Activated CD8-positive, alpha-beta memory T cell treated with anti-CD3 and anti-CD28 coated beads for 48 hours (primary cell): Measurements from ENCODE around the gene DBP.
"Not testable (repeated sequence)": the region's sequence is repeated elsewhere in the genome, so short reads cannot be mapped to it uniquely, and the experiment has no call there.

Source experiments
- DNase-seq, 3 experiments: peaks; one replicate each; pipeline ENCODE4 v3.0.0-alpha.2; 2020; ENCODE audit warnings: low read depth in 2 of 3, low spot score in 2 of 3

DBP gene

DNA sequence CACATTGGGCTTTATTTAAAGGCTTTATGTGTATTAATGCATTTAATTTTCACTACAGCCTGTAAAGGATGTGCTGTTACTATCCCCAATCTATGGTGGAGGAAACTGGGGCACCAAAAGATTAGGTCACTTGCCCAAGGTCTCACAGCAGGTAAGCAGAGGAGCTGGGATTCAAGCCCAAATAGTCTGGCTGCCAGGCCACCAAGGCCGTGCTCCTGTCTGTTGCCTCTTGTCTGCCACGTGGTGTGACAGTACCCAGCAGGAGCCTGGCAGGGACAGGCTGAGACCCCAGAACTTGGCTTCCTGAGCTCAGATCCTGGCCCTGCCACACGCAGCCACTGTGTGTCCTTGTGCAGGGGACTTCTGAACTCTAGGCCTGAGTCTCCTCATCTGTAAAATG, 31.2 kb upstream of the DBP start:
- DNase-seq = no peak

DNA sequence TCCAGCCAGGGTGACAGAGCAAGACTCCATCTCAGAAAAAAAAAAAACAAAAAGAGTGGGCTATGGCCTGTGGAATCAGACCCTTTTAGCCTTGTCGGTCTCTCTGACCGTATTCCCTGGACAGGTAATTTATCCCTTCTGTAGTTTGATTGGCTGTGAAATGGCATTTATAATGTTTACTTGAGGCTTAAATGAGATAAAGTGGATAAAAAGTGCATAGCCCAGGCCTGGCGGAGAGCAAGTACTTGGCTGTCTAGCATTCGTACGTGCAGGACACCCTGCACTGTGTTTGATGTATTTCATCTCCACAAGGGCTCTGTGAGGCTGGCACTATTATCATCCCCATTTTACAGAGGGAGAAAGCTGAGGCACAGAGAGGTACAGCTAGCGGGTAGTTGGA, 28.6 kb upstream of the DBP start:
- no peak for DNase-seq

DNA sequence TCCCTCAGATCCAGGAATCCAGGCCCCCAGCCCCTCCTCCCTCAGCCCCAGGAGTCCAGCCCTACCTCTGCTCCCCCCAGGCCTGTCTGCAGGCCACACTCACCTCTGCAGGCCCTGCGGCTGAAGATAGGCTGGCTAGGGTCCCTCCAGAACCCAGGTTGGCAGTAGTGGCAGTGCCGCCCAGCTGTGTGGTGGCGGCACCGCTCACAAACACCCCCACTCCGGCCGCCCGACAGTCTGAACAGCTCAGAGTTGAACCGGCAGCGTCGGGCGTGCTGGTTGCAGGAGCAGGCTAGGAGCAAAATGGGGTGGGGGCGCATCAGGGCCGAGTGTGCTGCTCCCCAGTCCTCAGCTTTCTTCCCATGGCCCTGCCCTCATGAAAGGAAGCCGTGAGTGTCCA, 27.3 kb upstream of the DBP start:
- DNase-seq = no peak

DNA sequence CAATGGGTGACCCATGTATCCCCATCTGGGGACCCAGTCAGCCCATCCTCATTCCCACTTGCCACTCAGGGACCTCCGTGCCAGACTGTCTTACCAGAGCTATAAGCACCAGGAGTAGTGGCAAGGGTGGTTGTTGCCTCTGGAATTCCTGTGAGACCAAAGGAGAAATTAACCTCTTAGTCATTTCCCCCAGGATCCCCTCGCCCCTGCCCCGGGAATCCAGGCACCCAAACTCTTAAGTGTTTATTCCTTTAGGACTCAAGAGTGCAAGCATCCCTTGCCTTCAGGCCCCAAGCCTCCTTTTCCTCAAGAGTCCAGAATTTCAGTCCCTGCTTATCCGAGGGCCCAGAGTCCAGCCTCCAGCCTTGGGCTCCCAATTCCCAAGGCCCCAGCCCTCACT, 26.5 kb upstream of the DBP start:
- DNase-seq = no peak

DNA sequence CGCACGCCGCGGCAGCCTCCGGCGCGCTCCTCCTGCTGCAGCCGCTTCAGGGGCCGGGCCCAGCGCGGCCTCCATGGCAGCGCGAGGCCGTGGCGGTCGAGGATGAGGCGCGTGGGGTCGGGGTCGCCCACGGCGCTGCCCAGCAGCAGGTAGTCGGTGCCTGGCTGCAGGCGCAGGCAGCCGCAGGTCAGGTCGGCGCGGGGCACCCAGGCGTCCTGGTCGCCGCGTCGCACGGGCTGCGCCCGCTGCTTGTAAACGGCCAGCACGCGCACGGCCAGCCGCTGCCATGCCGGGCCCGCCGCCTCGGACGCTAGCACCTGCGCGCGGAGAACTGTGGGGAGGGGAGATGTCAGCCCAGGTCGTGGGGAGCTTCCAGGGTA, 24.5 kb upstream of the DBP start:
- DNase-seq = no peak

DNA sequence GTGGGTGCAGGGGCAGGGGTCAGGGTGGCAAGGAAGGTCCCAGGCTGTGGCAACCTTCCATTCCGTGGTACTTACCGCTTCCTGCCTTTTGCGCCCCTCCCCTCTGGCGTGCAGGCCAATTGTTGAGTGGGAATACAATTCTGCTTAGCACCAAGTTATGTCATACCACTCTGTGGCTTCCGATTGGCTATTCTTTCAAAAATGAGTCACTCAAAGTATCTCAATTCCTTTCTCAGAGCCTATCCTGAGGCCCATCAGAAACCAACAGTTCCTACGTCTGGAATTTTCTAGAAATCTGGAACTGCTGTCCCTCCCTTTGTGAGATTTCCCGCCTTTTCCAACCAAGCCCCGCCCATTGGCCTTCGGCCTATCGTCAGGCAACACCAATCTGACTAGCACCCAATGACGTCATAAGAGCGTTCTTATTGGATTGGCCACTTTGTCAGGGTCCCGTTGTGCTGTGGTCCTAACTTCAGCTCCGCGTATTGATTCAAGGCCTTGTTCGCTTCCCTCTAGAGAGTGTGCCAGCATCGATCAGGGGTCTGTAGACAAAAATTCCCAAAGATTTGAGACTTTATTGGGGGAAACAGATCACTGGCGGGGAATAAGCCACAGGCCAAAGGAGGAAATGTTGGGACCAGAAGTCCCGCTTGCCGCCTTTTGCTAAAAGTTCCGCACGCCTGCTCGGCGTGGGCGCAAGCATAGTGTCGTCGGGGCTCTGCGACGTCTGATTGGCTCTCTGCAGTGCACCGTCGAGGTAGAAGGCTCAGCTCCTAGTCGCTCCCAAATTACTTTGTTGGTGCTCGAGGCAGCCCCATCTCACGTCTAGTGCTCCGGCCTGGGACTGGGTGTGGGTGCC, 23.9 kb upstream of the DBP start:
- peak; percentile 48 to 74 (median 63) for DNase-seq

DNA sequence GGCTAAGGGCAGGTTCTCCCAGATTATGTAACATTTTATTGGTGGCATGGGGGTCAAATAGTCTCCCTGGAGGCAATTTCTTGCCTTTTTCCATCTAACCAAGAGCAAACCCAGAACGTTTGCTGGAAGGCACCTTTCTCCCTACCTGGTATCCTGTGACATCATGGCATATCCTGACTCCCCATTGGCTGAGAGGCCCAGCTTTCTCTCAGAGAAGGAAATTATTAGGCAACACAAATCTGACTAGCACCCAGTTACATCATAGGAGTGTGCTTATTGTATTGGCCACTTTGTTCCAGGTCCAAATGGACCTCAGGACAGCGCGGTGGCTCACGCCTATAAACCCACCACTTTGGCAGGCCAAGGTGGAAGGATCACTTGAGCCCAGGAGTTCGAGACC, 22.6 kb upstream of the DBP start:
- no peak for DNase-seq

DNA sequence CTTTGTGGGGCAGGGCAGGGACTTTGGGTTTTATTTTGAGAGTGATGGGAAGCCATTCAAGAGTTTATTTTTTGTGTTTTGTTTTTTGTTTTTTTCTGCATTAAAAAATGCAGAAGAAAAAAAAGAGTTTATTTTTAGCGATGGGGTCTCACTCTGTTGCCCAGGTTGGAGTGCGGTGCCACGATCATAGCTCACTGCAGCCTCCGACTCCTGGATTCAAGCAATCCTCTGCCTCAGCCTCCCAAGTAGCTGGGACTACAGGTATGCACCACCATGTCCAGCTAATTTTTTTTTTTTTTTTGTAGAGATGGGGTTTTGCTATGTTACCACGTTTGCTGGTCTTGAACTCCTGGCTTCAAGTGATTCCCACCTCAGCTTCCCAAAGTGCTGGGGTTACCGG, 21.3 kb upstream of the DBP start:
- DNase-seq = no peak

DNA sequence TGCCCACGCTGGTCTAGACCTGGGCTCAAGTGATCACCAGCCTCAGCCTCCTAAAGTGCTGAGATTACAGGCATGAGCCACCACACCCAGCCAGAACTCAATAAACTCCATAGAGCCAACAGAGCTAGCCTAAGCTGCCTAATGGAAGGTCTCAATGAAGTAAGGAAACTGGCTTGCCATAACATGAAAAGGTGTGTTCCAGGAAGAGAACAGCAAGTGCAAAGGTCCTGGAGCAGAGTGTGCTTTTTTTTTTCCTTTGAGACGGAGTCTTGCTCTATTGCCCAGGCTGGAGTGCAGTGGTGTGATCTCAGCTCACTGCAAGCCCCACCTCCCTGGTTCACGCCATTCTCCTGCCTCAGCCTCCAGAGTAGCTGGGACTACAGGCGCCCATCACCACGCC, 20.6 kb upstream of the DBP start:
- not testable (repeated sequence) for DNase-seq

DNA sequence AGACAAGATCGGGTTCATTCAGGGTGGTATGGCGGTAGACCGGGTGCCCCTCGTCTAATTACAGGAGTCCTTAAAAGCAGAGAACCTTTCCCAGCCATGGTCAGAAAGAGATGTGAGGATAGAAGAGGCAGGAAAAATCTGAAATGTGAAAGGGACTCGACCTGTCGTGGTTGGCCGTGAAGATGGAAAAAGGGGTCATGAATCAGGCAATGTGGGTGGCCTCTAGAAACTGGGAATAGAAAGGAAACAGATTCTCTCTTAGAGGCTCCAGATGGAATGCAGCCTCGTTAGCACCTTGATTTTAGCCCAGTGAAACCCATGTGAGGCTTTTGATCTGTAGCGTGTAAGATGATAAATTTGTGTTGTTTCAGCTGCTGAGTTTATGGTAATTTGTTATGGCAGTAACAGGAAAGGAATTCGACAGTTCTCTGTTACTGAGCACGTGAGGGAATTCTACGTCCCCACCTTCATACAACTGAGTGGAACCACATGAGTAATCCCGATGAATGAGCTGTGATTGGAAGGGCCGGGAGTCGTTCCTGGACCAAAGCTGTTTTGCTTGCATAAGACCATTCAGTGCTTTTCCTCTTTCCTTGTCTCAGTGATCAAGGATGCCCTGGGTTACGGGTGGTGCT, 19.8 kb upstream of the DBP start:
- DNase-seq = no peak

DNA sequence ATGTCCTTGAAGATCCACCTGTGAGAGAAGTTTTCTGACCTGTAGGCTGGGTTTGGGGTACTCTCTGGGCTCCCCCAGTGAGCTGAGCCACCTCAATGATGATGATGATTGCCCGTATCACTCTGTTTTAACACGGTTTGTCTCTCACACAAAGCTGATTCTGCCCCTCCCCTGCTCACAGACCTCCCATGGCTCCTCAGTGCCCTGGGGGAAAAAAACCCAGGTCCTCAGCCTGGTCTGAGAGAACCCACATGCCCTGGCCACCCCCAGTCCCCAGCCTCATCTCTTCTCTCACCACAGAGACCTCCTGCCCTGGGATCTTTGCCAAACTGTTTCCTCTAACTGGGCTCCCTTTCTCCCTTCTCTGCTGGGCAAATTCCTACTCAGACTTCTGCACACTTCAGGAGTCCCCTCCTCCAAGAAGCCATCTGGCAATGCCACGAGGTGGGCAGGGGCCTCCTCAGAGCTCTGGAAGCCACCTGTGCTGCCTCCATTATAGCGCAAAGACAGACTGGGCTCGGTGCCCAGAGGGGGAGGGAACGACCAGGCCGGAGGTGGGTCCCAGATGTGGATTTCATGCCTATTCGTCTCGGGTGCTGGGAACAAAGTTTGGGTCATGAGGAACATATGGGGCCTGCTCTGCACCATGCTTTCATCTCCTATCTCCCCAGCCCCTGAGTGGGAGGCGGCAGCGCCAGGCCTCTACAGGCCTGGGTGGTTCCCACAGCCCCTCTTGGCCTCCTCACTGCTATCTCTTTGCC, 17.3 kb upstream of the DBP start:
- DNase-seq = no peak

DNA sequence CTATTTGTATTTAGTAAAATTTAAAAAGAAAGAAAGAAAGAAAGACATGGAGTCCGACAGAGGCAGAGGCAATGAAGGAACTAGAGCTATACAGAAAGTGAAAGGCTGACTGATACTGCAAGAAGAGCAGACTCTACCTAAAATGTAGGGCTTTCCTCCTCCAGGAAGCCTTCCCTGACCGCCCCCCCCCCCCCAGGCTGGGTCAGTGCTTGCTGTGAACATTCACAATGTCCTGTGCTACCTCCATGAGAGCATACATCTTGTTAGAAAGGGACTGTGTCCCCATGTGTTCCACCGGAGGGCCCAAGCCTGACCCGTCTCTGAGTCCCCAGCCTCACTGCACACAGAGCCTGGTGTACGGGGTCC, 14.5 kb upstream of the DBP start:
- DNase-seq = no peak

DNA sequence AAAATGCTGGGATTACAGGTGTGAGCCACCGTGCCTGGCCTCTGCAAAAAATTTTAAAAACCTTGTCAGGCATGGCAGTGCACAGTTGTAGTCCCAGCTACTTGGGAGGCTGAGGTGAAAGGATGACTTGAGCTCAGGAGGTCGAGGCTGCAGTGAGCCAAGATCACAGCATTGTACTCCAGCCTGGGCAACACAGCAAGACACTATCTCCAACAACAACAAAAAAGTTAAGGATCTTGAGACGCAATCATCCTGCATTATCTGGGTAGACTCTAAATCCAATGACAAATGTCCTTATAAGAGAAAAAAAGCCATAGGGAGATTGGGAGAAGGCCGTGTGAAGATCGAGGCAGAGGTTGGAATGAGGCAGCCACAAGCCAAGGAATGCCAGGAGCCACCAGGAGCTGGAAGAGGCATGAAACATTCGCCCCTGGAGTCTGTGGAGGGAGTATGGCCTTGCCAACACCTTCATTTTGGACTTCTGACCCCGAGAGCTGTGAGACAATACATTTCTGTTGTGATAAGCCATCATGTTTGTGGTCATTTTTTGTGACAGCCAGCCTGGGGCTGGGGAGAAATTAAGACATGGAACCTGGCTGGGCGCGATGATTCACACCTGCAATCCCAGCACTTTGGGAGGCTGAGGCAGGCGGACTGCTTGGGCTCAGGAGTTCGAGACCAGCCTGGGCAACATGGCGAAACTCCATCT, 13.9 kb upstream of the DBP start:
- DNase-seq = no peak

DNA sequence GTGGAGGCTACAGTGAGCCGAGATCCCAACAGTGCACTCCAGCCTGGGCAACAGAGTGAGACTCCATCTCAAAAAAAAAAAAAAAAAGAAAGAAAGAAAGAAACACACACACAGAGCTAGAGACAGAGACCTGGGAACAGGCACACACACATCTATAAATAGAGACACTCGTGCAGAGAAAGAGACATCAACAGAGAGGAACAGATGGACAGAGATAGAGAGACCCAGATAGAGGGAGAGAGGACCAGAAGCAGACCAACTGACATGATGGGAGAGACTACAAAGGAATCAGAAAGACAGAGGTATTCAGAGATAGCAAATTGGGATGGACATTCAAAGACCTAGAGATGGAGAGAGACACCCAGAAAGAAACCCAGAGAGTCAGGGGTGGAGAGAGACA, 11.0 kb upstream of the DBP start:
- DNase-seq = no peak

DNA sequence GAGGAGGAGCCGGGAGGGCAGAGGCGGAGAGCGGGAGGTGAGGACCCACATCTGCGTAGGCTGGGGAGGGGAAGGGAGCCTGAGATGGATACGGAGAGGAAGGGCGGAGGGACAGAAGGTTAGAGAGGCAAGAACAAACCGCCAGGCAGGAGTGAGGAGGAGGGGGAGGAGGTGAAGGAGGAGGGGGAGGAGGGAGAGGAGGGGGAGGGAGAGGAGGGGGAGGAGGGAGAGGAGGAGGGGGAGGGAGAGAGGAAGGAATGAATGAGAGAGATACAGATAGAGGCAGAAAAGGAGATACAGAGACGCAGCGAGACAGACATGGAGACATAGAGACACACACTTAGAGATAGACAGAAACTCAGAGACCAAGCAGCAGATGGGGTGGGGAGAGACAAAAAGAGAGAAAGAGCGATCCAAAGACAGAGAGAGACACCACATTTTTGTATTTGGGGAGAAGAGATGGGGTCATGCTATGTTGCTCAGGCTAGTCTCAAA, 9.6 kb upstream of the DBP start:
- DNase-seq = no peak

DNA sequence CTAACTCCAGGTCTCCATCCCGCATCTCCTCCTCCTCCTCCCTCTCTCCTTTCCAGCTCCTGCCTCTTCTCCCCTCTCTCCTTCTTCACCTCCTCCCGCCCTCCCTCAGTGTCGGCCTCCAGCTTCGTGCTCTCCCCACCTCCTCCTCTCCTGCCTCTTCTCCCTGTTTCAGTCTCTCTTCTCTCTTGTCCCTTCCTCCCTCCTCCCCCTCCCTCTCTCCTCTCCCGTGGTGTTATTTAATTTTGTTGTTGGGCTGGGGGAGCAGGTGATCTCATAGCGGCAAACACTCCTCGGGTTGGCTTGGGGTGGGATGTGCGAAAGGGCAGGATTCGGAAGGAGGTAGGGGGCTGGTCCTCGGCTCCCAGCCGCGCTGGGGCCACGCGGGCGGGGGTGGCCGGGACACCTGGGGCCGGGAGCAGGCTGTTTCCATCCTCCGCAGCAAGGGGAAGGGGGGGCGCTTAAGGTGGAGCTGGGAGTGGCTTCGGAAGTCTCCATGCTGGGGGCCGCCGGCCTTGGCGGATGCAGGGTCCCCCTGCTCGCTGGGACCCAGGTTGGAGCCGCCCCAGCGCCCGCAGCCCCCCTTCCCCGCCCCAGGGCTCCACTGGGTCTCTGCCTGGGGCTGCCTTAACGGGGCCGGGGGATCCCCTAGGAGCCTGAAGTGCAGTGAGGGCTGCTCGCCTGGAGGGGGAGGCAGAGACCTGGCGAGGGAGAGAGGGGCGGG, 9.0 kb upstream of the DBP start, which contains the start of gene CA11:
Gene CA11 (minus strand): TSS at position 187 of the 721 bp plus-strand sequence. CDS start 555 bp downstream, outside the sequence.
- DNase-seq = peak; percentile 78 to 94 (median 82)

DNA sequence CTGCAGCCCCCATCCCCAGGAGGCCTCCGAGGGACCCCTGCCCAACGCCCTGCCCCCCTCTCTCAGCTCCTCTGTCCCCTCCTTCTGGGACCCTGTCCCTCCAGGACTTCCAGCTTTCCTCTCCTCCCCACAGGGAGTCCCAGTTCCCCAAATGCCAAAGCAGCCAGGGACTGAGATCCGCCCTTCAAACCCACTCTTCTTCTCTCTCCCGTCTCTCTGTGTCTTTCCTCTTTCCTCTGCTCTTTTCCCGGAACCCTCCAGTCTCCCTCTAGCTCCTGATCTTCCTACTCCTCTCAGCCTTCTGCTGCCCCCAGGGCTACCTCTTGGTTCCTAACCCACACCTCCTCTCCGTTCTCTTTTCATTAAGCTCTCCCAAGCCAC, 8.4 kb upstream of the DBP start:
- no peak for DNase-seq

DNA sequence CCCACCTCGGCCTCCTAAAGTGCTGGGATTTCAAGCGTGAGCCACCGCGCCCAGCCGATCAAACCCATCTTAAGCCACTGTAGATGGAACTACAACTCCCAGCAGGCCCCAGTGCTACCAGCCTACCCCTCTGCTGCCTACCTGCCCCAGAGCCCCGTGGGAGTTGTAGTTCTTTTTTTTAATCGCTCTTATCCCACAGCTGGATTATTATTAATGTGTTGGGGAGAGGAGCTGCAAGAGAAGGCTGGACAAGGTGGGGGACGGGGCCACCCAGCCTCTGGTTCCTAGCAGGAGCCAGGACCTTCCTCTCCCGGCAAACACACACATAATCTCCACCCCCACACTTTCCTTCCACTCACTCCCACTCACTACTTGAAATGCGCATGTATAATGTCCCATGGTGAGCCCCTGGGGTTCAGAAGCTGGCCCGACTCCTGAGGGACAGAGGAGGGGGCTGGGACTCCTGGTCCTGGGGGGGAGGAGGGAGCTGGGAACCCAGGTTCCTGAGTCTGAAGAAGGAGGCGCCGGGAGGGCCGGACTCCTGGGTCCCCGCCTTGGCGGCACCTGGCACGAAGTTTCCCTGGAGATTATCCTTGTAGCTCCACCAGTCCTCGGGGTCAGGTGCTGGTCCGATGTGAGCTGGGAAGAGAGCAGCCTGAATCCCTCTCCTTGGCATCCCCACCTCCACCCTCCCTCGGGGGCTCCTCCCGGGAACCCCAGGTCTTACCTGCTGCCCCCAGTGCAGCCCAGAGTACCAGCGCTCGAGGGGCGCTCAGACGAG, 7.8 kb upstream of the DBP start:
- peak in 2 of 3 experiments; percentile 44 to 51 for DNase-seq

DNA sequence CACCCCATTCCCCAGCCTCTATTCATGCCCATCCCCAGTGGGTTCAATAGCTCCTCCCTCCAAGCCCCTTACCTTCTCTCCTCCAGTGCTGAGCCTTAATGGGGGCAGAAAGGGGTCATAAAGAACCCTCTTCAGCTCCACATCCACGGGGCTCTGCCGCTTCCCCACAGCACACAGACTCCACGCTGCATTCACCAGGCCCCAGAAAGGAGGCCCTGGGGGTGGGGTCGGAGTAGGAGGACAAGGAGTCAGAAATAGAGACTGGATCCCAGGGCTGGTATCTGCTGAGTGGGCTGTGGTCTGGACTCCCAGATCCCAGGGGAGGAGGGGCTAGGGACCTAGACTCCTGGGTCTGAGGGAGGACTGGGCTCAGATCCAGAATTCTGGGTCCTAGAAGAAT, 7.2 kb upstream of the DBP start:
- DNase-seq = no peak

DNA sequence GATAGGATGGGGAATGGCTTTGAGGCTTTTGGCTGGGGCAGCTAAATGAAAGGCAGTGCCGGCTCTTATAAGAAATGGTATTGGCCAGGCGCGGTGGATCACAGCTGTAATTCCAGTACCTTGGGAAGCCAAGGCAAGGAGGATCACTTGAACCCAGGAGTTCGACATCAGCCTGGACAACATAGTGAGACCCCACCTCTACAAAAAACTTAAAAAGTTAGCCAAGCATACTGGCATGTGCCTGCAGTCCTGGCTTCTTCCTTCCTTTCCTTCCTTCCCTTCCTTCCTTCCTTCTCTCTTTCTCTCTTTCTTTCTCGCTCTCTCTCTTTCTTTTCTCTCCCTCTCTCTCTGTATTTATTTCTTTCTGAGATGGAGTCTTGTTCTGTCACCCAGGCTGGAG, 5.7 kb upstream of the DBP start:
- no peak for DNase-seq
